Testis (tissue), 2 donors: ENCODE data around the gene CXCL3.

Experiments
- CTCF ChIP-seq, 3 experiments: fragments of 450-650 bp in 2 of 3; fragments of 200-600 bp in 1 of 3; sonication (generic) in 1 of 3; IDR thresholded peaks; one replicate each; pipeline ENCODE4 v1.5.1; 2016 to 2019; ENCODE audit warnings: antibody characterized with exemption in 3 of 3, mild to moderate bottlenecking in 2 of 3, moderate library complexity in 1 of 3
- POLR2A ChIP-seq: fragments of 450-650 bp; IDR thresholded peaks from one replicate; pipeline ENCODE4 v1.6.1; 2017; ENCODE audit warnings: antibody characterized with exemption, mild to moderate bottlenecking, moderate library complexity

GRCh38 chr4:74058048-74058651, 19.7 kb upstream of the CXCL3 start:
- TF ChIP-seq CTCF (IDR thresholded peaks at IDR 0.05) (no peak), POLR2A (no peak)
